Endodermal cell (in vitro differentiated cells): Measurements from ENCODE around the gene ANKRD62. TPM values are rescaled to one million over a fixed set of nuclear protein-coding genes. Genes with fewer than 3 reads are reported as not detected.

Experiments
- DNase-seq: peaks from one replicate; pipeline ENCODE4 v3.0.0-alpha.2; 2017
- H3K27ac ChIP-seq: 2 replicates; pipeline ENCODE4 v1.5.1; 2013; ENCODE audit warnings: mild to moderate bottlenecking, low read depth, low read length, moderate library complexity
- H3K27me3 ChIP-seq: 2 replicates; pipeline ENCODE4 v1.6.1; 2013; ENCODE audit warnings: mild to moderate bottlenecking, low read length, moderate library complexity; ENCODE audit not compliant: insufficient read depth, control insufficient read depth, poor library complexity, severe bottlenecking
- H3K36me3 ChIP-seq: 2 replicates; pipeline ENCODE4 v1.7.0; 2013; ENCODE audit warnings: mild to moderate bottlenecking, low read length, moderate library complexity; ENCODE audit not compliant: control insufficient read depth, insufficient read depth
- H3K4me1 ChIP-seq: one replicate; pipeline ENCODE4 v1.7.0; 2013; ENCODE audit warnings: low read length; ENCODE audit not compliant: control insufficient read depth, insufficient read depth
- H3K4me3 ChIP-seq: 2 replicates; pipeline ENCODE4 v1.5.1; 2013; ENCODE audit warnings: mild to moderate bottlenecking, low read length, moderate library complexity
- H3K9ac ChIP-seq: 2 replicates; pipeline ENCODE4 v1.6.1; 2013; ENCODE audit warnings: mild to moderate bottlenecking, low read length, moderate library complexity; ENCODE audit not compliant: poor library complexity, severe bottlenecking; ENCODE audit errors: extremely low read depth
- H3K9me3 ChIP-seq: 2 replicates; pipeline ENCODE4 v1.6.1; 2013; ENCODE audit warnings: mild to moderate bottlenecking, low read length, moderate library complexity; ENCODE audit not compliant: control insufficient read depth
- H3K27ac Mint-ChIP-seq: 2 replicates; pipeline ENCODE4 v1.8.0; 2020; ENCODE audit warnings: mixed read lengths
- H3K27me3 Mint-ChIP-seq: 2 replicates; pipeline ENCODE4 v1.8.0; 2021; ENCODE audit warnings: mild to moderate bottlenecking, mixed read lengths; ENCODE audit not compliant: insufficient read depth
- H3K36me3 Mint-ChIP-seq: 2 replicates; pipeline ENCODE4 v1.8.0; 2020; ENCODE audit warnings: low read depth, mixed read lengths
- H3K4me1 Mint-ChIP-seq: 2 replicates; pipeline ENCODE4 v1.8.0; 2020; ENCODE audit warnings: mixed read lengths
- H3K4me3 Mint-ChIP-seq: 2 replicates; pipeline ENCODE4 v1.8.0; 2020; ENCODE audit warnings: mild to moderate bottlenecking, moderate library complexity, mixed read lengths
- H3K9me3 Mint-ChIP-seq: 2 replicates; pipeline ENCODE4 v1.8.0; 2020; ENCODE audit warnings: mild to moderate bottlenecking, mixed read lengths
- WGBS, 2 experiments: methylation state at CpG; one replicate each; pipeline versions ENCODE4 v1.1.5 to v1.1.7; 2013; ENCODE audit warnings: missing lambda C conversion rate in 2 of 2, mixed read lengths in 1 of 2; ENCODE audit not compliant: insufficient coverage in 1 of 2, insufficient read length in 1 of 2; 5-methylcytosine and 5-hydroxymethylcytosine counted together
- total RNA-seq, 2 donors: library from RNA; stranded (reverse); fragmentation: NEBNext Ultra II Directional in 1 of 2; extraction: Animal tissue kit (Norgen Biotek cat#: 25700) in 1 of 2; gene quantifications; 2 replicates in 1 of 2; 3 replicates in 1 of 2; pipeline ENCODE4 v1.2.1, GENCODE V29; 2021
- TF ChIP-seq, protein P1 (sequence below): fragments of 200-600 bp; sonication (generic); conservative IDR thresholded peaks from 2 replicates; pipeline ENCODE4 v1.5.0; 2021; ENCODE audit warnings: antibody characterized with exemption, mild to moderate bottlenecking

Gene ANKRD62
- total RNA-seq, 2 donors from 2014 or later, result not detected

DNA sequence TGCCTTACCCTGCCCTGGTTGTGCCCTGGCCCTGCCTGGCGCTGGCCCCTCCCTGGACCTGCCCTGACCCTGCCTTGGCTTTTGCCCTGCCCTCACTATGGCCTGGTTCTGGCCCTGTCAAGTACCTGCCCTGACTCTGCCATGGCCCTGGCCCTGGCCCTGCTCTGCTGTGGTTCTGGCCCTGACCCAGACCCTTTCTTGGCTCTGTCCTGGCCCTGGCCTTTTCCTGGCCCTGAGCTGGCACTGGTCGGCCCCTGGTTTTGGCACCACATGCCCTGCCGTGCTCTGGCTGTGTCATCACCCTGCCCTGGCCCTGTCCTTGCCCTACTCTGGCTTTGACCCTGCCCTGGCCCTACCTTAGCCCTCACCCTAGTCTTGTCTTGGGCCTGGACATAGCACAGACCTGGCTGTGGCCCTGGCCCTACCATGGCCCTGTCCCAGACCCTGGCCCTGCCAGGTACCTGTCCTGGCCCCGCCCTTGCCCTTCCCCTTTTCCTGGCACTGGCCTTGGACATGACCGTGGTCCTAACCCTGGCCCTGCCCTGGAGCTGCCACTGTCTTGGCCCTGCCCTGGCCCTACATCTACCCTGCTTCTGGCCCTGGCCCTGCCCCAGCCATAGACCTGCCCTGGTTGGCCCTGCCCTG is 4.8 kb upstream of the ANKRD62 start:
- Histone ChIP-seq H3K36me3 (no peaks in the 10 kb centered on the region), H3K9me3 (no peaks in the 10 kb centered on the region), H3K27me3 (no peaks in the 10 kb centered on the region), H3K27ac (no peak overlapping the region), H3K4me1 (no peaks in the 10 kb centered on the region), H3K4me3 (no peak overlapping the region), H3K9ac (no peak overlapping the region)
- Mint-ChIP-seq H3K4me1 (no peaks in the 10 kb centered on the region), H3K4me3 (no peak overlapping the region), H3K27me3 (peaks cover 7% of the 10 kb centered on the region), H3K9me3 (peaks cover 11% of the 10 kb centered on the region), H3K36me3 (no peaks in the 10 kb centered on the region), H3K27ac (no peak overlapping the region)
- TF ChIP-seq, protein P1, sequence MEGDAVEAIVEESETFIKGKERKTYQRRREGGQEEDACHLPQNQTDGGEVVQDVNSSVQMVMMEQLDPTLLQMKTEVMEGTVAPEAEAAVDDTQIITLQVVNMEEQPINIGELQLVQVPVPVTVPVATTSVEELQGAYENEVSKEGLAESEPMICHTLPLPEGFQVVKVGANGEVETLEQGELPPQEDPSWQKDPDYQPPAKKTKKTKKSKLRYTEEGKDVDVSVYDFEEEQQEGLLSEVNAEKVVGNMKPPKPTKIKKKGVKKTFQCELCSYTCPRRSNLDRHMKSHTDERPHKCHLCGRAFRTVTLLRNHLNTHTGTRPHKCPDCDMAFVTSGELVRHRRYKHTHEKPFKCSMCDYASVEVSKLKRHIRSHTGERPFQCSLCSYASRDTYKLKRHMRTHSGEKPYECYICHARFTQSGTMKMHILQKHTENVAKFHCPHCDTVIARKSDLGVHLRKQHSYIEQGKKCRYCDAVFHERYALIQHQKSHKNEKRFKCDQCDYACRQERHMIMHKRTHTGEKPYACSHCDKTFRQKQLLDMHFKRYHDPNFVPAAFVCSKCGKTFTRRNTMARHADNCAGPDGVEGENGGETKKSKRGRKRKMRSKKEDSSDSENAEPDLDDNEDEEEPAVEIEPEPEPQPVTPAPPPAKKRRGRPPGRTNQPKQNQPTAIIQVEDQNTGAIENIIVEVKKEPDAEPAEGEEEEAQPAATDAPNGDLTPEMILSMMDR, result no peak
- WGBS, 2 experiments, result 85 to 87% methylated on average over 5 of the region's 5 CpGs
- no peak for DNase-seq

DNA sequence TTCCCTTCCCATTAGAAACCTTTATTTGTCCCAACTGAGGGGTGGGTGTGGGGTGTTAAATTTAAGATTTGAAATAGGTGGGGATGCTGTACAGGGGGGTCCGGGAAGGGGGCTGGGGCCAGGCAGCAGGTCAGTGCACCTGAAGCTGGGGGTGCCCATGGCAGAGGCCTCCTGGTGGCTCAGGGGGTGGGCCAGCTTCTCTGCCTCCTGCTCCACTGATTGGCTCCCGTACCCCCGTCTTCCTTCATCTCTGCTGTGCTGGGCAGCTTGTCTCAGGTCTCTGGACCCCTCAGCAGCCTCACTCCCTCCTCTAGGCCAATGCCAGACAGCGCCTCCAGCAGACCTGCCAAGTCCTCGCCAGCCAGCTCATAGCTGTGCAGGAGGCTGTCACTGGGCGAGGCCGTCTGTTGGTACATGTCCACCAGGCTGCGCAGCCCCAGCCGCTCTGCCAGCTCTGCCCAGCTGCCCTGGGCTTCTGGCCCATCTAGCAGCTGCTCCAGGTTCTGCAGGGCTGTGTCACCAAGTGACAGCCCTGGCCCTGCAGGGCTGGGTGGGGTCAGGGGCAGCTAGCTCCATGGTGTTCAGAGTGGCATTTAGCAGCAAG is 2.0 kb upstream of the ANKRD62 start:
- no peaks in the 10 kb centered on the region for H3K4me1 Mint-ChIP-seq

DNA sequence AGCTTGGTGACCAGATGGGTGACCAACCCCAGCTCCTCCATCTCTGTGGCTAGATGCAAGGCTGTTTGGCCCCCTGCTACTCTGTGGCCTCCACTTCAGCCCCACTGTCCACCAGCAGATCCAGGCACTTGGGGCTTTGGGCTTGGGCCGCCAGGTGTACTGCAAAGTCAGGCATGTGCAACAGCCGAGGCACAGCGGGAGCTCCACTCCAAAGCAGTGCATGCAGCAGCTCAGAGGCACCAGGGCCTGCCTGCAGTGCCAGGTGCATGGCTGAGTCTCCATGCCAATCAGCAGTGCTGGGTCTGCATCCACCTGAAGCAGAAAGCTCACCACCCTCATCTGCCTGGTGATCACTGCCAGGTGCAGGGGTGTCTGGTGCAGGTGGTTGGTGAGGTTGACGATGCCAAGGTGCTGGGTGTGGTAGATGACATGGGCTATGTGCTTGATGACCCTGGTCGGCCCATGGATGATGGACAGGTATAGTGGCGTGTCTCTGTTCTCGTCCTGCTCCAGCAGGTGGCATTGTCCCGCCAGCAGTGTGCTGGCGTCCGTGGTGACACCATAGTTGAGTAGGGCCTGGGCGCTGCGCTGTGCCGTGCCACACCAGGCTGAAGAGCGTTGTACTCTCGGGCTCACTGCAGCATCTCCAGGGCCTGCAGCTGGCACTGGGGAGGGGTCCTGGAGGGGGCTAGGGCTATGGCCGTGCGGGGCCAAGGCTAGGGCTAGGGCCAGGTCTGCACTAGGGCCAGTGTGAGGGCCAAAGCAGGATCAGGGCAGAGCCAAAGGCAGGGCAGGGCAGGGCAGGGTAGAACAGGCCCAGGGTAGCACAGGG is 1.0 kb upstream of the ANKRD62 start:
- Mint-ChIP-seq H3K36me3 (no peaks in the 10 kb centered on the region), H3K9me3 (peaks cover 8% of the 10 kb centered on the region), H3K4me1 (no peaks in the 10 kb centered on the region), H3K27me3 (peaks cover 13% of the 10 kb centered on the region), H3K4me3 (no peak overlapping the region), H3K27ac (no peak overlapping the region)
- Histone ChIP-seq H3K27me3 (peaks cover 4% of the 10 kb centered on the region), H3K4me1 (no peaks in the 10 kb centered on the region), H3K27ac (no peak overlapping the region), H3K36me3 (no peaks in the 10 kb centered on the region), H3K9me3 (no peaks in the 10 kb centered on the region), H3K4me3 (no peak overlapping the region), H3K9ac (no peak overlapping the region)
- TF ChIP-seq, protein P1, result peak; percentile 83
- DNase-seq, result peak; percentile 85
- 80 to 81% methylated on average over 10 to 17 of the region's 17 CpGs for WGBS, 2 experiments

More for the DNA sequence above, 2.0 kb upstream of the ANKRD62 start:
- H3K4me3 ChIP-seq, result no peak overlapping the region
- TF ChIP-seq, protein P1, result no peak
- H3K4me1 ChIP-seq, result no peaks in the 10 kb centered on the region
- Mint-ChIP-seq H3K4me3 (no peak overlapping the region), H3K9me3 (peaks cover 12% of the 10 kb centered on the region), H3K27ac (no peak overlapping the region), H3K27me3 (peaks cover 13% of the 10 kb centered on the region), H3K36me3 (no peaks in the 10 kb centered on the region)
- WGBS, 2 experiments, result 71 to 87% methylated on average over 5 to 9 of the region's 9 CpGs
- no peaks in the 10 kb centered on the region for H3K27me3 ChIP-seq
- DNase-seq, result no peak
- H3K27ac ChIP-seq, result no peak overlapping the region
- no peaks in the 10 kb centered on the region for H3K36me3 ChIP-seq
- no peak overlapping the region for H3K9ac ChIP-seq
- H3K9me3 ChIP-seq, result no peaks in the 10 kb centered on the region
